NB4 (cell line): ENCODE data around the gene GPR158.

Experiments
- DNase-seq: peaks from one replicate; pipeline ENCODE4 v3.0.0; 2010; ENCODE audit warnings: low read depth
- H3K4me3 ChIP-seq: one replicate; pipeline ENCODE4 v1.5.1; 2011; ENCODE audit warnings: mild to moderate bottlenecking, low read depth, low read length, moderate library complexity
- MYC ChIP-seq: IDR thresholded peaks from 2 replicates; pipeline ENCODE4 v1.6.1; 2011; ENCODE audit warnings: low read depth, low read length
- POLR2A ChIP-seq: IDR thresholded peaks from 2 replicates; pipeline ENCODE4 v1.6.1; 2011; ENCODE audit warnings: mild to moderate bottlenecking; ENCODE audit not compliant: insufficient read length; ENCODE audit errors: extremely low read depth
- TF ChIP-seq, protein P1 (sequence below): IDR thresholded peaks from one replicate; pipeline ENCODE4 v1.5.1; 2012; ENCODE audit warnings: low read depth, low read length
- TF ChIP-seq, protein P2 (sequence below): IDR thresholded peaks from 2 replicates; pipeline ENCODE4 v1.6.1; 2011; ENCODE audit warnings: low read depth, low read length

The GPR158 gene

DNA sequence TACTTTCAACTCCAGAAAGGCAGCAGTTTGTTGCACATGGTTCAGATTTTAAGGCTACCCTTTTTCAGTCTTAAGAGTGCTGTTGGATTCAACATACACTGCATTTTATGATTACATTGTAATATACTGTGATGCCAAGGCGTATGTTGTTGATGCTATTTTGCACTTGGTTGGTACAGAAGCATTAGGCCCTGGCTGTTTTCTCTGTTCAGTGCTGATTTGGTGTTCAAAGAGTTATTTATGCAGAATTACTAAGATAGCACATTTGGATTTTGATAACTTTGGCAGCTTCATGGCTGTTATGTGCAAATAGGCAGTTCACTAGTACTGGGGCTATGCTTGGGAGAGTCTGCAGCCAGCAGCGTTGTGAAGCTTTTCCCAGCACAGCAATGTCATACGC lies 7.8 kb downstream of the GPR158 start:
- DNase-seq = no peak
- TF ChIP-seq, protein P1, sequence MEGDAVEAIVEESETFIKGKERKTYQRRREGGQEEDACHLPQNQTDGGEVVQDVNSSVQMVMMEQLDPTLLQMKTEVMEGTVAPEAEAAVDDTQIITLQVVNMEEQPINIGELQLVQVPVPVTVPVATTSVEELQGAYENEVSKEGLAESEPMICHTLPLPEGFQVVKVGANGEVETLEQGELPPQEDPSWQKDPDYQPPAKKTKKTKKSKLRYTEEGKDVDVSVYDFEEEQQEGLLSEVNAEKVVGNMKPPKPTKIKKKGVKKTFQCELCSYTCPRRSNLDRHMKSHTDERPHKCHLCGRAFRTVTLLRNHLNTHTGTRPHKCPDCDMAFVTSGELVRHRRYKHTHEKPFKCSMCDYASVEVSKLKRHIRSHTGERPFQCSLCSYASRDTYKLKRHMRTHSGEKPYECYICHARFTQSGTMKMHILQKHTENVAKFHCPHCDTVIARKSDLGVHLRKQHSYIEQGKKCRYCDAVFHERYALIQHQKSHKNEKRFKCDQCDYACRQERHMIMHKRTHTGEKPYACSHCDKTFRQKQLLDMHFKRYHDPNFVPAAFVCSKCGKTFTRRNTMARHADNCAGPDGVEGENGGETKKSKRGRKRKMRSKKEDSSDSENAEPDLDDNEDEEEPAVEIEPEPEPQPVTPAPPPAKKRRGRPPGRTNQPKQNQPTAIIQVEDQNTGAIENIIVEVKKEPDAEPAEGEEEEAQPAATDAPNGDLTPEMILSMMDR = no peak
- TF ChIP-seq MYC (no peak), POLR2A (no peak)
- TF ChIP-seq, protein P2, sequence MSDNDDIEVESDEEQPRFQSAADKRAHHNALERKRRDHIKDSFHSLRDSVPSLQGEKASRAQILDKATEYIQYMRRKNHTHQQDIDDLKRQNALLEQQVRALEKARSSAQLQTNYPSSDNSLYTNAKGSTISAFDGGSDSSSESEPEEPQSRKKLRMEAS = no peak
- no peak overlapping the region for H3K4me3 ChIP-seq

DNA sequence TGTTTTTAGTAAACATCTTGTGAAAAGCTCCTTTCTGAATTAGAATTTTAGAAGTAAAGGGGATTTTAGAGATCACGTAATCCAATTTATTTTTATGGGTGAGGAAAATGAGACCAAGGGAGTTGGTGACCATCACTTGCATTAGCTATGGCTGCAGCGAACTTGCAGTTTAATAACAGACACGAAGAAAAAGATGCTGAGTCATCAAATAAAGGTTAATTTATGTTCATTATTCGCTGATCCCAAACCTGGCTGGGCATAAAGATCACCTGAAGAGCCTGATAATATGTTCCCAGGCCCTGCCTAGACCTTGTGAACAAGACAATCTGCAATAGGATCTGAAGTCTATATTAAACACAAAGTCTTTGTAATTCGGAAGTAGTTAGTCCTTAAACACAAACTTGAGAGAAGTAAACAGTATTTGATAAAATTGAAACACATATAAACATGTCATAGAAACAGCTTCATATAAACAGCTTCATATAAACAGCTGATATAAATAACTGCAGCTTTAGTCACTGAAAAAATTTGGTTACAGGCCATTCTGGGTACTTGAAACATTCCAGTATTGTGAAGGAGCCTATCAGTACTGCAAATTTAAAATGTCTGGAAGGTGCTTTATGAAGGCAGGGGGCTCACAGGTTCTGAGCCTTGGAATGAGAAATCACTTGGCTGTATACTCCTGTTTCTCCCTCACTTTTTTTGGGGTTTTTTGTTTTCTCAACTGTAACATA lies 16.5 kb downstream of the GPR158 start:
- TF ChIP-seq MYC (no peak), POLR2A (no peak)
- TF ChIP-seq, protein P1 = no peak
- TF ChIP-seq, protein P2 = no peak
- H3K4me3 ChIP-seq = no peak overlapping the region
- DNase-seq = no peak

DNA sequence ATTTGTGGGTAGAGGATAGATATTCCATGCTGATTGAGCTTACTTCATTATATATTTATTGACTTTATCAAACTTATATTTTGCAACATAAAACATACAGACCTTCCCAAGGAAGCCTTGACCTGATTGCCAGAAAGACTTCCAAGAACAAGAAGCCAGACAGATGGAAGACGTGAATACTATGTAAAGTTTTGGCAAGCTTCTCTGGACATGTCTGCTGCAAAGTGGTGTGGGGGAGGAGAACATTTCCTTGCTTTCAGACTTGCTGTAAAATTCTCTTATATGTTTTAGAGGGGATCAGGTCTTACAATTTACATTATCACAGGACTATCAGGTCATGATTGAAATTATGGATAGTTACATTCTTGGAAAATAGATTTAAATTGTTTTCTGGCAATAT lies 23.4 kb downstream of the GPR158 start:
- H3K4me3 ChIP-seq = no peak overlapping the region
- TF ChIP-seq POLR2A (no peak), MYC (no peak)
- TF ChIP-seq, protein P2 = no peak
- TF ChIP-seq, protein P1 = no peak
- DNase-seq = no peak

DNA sequence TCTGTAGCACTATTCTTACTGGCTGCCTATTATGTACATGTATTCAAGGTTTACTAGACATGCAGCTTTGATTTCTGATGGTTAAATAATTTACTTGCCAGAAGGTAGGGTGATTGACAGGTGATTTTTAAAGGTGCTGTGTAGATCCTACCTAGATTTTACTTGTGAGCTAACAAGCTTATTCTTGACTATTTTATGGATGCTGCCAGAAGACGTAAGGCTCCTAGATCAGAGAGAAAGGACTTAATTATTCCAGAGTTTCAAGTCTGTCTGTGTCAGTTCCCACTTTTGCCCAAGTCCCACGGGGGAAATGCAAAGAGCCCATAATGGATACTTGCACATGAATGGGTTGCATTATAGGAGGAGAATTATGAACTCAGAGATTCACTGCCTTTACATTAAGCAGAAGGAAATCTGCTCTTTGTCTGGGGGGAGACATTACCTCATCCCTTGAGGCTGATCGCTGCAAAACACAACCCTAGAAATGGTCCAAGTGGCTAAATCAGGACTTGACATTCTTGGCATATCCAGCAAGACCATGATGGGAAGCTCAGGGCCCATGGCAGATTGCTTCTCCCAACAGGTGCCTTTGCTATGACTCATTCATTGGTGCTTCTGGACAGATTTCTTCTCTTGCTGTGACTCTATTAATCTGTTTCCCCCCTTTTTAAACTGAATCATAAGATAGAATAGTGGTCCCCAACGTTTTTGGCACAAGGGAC lies 32.1 kb downstream of the GPR158 start:
- TF ChIP-seq, protein P1 = no peak
- TF ChIP-seq MYC = no peak
- TF ChIP-seq, protein P2 = no peak
- no peak for TF ChIP-seq POLR2A
- DNase-seq = no peak
- no peak overlapping the region for H3K4me3 ChIP-seq

DNA sequence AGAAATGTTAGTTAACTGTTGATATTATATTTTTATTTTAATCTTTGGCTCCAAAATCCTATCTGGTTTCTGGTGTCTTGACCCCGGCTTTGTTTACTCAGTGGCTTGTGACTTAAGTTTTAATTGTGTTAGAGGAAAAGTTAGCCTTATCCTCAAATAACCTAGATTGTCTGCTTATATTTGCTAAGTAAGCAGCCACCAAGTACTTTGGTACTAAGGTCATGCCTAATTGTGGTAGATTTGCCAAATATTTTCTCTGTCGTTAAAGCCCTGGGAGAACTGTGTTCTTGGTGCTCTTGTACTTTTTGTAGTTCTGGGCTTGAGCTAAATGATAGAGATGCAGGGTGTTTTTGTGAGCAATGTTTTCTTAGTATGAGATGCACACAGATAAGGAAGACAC lies 34.8 kb downstream of the GPR158 start:
- DNase-seq = no peak
- no peak for TF ChIP-seq POLR2A
- TF ChIP-seq, protein P2 = no peak
- no peak for TF ChIP-seq MYC
- TF ChIP-seq, protein P1 = no peak
- H3K4me3 ChIP-seq = no peak overlapping the region
